HTERT RPE-1 (cell line): Measurements from ENCODE around the gene F12.

Experiments used
- in situ Hi-C: fragments of 300-500 bp; cut with MboI; formaldehyde crosslinking; loops from 4 replicates; pipeline ENCODE4 v1.14.3; 2020; ENCODE audit warnings: low sequenced_read_pairs

F12 gene

GRCh38 chr5:177409043-177409801 lies at the start of gene F12:
Gene F12, minus strand, starts transcription at chr5:177409564. Its CDS starts 37 bp downstream, at chr5:177409527.
- in situ Hi-C loops, result no loop called here

- in situ Hi-C loops, result no loop called here
These were observed 49.6 kb upstream of the F12 start for GRCh38 chr5:177458912-177459350.

GRCh38 chr5:177457852-177458681 lies 48.7 kb upstream of the F12 start:
- in situ Hi-C loops, result no loop called here

- in situ Hi-C loops, result no loop called here
These were observed 47.9 kb upstream of the F12 start for GRCh38 chr5:177456976-177457851.

- in situ Hi-C loops, result no loop called here
These were observed 47.2 kb upstream of the F12 start for GRCh38 chr5:177456591-177456964.

- in situ Hi-C loops, result no loop called here
These were observed 46.6 kb upstream of the F12 start for GRCh38 chr5:177455661-177456590.

GRCh38 chr5:177455036-177455660 lies 45.8 kb upstream of the F12 start:
- in situ Hi-C loops, result no loop called here

- in situ Hi-C loops, result no loop called here
These were observed 45.2 kb upstream of the F12 start for GRCh38 chr5:177454397-177455035.

- in situ Hi-C loops, result no loop called here
These were observed 44.6 kb upstream of the F12 start for GRCh38 chr5:177453852-177454396.

GRCh38 chr5:177452688-177453638 lies 43.6 kb upstream of the F12 start:
- in situ Hi-C loops, result no loop called here

GRCh38 chr5:177450667-177451424 lies 41.5 kb upstream of the F12 start:
- in situ Hi-C loops, result no loop called here

- in situ Hi-C loops, result no loop called here
These were observed 40.0 kb upstream of the F12 start for GRCh38 chr5:177449140-177450061.

GRCh38 chr5:177448244-177448950 lies 39.0 kb upstream of the F12 start:
- in situ Hi-C loops, result no loop called here

GRCh38 chr5:177447611-177448243 lies 38.4 kb upstream of the F12 start:
- in situ Hi-C loops, result no loop called here
